Erythroblast (primary cell): ENCODE measurements around the gene CATSPER4.

ENCODE experiments used
- GATA1 ChIP-seq: IDR thresholded peaks from 2 replicates; pipeline ENCODE4 v1.6.1; 2011; ENCODE audit warnings: low read depth, mild to moderate bottlenecking, control low read depth, low read length, moderate library complexity
- POLR2A ChIP-seq: IDR thresholded peaks from 2 replicates; pipeline ENCODE4 v1.6.1; 2011; ENCODE audit warnings: mild to moderate bottlenecking, low read length

DNA sequence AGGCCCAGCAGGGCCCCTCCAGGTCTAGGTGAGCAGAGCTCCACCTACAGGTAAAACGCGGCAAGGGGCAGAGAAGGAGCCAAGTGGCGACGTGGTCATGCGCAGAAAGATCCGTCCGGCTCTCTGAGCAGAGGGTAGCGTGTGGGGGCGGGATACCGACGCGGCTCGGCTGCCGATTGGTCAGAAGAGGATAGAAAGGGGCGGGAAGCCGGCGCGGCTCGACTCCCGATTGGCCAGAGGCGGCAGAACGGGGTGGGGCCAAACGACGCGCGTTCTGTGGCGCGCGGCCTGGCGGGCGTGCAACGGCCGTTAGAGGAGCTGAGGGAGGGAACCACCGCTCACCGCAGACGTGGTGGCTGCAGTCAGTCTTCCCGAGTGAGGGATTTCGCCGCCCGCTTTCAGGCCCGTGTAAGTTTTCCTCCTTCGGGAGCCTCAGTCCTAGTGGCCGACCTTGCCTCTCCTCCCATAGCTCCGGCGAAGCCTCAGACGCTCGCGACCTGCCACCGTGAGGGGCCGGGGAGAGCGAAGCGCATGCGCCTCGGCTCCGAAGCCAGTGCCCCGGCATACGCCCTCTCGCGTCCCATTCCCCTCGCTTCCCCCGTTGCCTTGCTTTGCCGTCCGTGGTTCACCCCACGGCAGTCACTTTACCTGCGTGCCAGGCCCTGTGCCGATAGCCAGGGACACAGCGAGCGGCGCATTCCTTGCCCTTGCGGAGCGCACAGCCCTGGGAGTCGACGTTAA, 43.7 kb downstream of the CATSPER4 start, which contains the start of gene CEP85:
- TF ChIP-seq POLR2A (peak; percentile 98), GATA1 (no peak)
